Measurements from ENCODE around the gene YIPF5. TPM values are rescaled to one million over a fixed set of nuclear protein-coding genes. Genes with fewer than 3 reads are reported as not detected.
A peak's percentile ranks its signal among the peaks of the same experiment; 100 is the strongest.

Gene YIPF5
- total RNA-seq, 1 experiment from 2014 or later, result 50.9 TPM

DNA sequence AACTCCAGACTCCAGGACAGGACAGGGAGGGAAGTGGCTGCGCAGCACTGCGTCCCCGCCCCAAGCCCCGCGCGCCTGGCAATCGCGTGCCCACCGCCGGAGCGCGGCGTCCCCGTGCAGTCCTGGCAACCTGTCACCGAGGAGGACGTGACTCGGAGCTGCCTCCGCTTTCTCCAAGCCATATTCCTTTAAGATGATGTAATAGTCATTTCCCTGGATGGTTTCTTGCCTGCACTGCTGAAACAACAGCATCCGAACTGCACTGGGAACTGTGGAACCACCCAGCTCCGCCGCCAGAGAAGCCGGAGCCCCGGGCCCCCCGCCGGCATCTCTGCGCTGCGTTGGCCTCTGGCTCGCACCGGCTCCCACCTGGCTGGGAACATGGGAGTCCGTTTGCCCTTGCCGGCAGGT is 34.7 kb upstream of the YIPF5 start:
- peak overlapping the region; percentile 40 for H3K4me3 ChIP-seq (ENCODE audit: low read depth, low read length, poor library complexity, severe bottlenecking)

DNA sequence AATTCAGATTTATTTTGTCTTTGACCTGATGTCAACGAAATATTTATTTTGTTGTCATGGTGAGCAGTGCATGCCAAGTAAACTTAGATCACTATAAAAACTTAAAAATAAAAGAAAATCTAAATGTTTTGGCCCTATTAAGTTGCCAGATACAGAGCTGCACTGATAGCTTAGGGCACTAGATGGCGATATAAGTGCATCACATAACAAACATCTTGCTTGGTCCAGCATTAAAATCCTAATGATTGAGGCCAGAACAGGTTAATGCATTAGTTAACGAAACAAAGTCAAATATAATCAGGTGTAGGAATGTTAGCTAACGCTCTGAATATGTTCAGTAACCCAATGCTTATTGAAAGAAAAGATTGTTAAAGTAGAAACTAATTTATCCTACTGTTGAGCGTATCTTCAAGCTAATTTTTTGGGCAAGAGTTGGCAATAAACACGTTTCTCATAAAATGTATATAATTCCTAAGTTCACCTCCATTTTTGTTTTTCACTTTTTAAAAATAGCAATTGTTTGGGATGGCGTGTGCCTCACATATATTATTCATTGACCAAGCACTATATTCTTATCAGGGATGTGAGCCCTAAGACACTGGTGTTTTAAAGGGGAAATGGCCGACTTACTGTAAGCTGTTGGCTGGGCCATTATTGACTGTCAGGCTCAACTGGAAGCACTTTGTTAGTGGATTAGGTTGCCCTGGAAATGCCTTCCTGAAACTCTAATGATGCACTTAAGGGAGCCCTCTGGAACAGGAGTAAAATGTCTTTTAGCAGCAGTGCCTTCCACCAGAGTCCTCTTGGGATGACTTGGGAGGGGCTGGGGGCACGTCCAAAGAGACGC is 33.5 kb upstream of the YIPF5 start:
- Histone ChIP-seq H3K4me3 (ENCODE audit: low read depth, low read length, poor library complexity, severe bottlenecking) (no peak overlapping the region), H3K27ac (ENCODE audit: low read depth, low read length, poor library complexity, severe bottlenecking) (no peak overlapping the region), H3K4me1 (ENCODE audit: insufficient read depth, low read length, poor library complexity, severe bottlenecking) (peaks cover 39% of the 10 kb centered on the region), H3K27me3 (replicated peaks; ENCODE audit: insufficient read depth, low read depth, low read length, poor library complexity) (no peaks in the 10 kb centered on the region), H3K9me3 (ENCODE audit: low read depth, low read length, poor library complexity, severe bottlenecking) (no peaks in the 10 kb centered on the region), H3K36me3 (ENCODE audit: insufficient read depth, low read length, poor library complexity, severe bottlenecking) (no peaks in the 10 kb centered on the region)
- BruUV-seq (replicated peaks), result no TSS peak
- TF ChIP-seq EZH2 (IDR thresholded peaks at IDR 0.05; ENCODE audit: borderline replicate concordance, low read depth, low read length, poor library complexity, severe bottlenecking), result no peak
- TF ChIP-seq, protein P1, sequence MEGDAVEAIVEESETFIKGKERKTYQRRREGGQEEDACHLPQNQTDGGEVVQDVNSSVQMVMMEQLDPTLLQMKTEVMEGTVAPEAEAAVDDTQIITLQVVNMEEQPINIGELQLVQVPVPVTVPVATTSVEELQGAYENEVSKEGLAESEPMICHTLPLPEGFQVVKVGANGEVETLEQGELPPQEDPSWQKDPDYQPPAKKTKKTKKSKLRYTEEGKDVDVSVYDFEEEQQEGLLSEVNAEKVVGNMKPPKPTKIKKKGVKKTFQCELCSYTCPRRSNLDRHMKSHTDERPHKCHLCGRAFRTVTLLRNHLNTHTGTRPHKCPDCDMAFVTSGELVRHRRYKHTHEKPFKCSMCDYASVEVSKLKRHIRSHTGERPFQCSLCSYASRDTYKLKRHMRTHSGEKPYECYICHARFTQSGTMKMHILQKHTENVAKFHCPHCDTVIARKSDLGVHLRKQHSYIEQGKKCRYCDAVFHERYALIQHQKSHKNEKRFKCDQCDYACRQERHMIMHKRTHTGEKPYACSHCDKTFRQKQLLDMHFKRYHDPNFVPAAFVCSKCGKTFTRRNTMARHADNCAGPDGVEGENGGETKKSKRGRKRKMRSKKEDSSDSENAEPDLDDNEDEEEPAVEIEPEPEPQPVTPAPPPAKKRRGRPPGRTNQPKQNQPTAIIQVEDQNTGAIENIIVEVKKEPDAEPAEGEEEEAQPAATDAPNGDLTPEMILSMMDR (conservative IDR thresholded peaks at IDR 0.05; ENCODE audit: low read depth, low read length), result peak; percentile 88
- ChIA-PET CTCF (interaction anchor here (0.5 to 1.5 kb wide), 10 partner anchors 1034 to 1847 kb away, joined by 3 to 9 read pairs (median 4); no protein-coding TSS in a partner anchor), POLR2A (ENCODE audit: low non-redundant PET) (no interaction called here)
- intact Hi-C loops (cut with micrococcal nuclease; ENCODE audit: unreplicated experiment), result loop anchor here (1.0 to 10.0 kb wide), 4 partner anchors 1034 to 1927 kb away; no protein-coding TSS in a partner anchor
- DNase-seq (ENCODE audit: low spot score), result peak; percentile 70

More for the DNA sequence above, 34.7 kb upstream of the YIPF5 start:
- H3K36me3 ChIP-seq (ENCODE audit: insufficient read depth, low read length, poor library complexity, severe bottlenecking), result no peaks in the 10 kb centered on the region
- H3K27me3 ChIP-seq (replicated peaks; ENCODE audit: insufficient read depth, low read depth, low read length, poor library complexity), result no peaks in the 10 kb centered on the region
- BruUV-seq (replicated peaks), result no TSS peak
- no peaks in the 10 kb centered on the region for H3K9me3 ChIP-seq (ENCODE audit: low read depth, low read length, poor library complexity, severe bottlenecking)
- intact Hi-C loops (cut with micrococcal nuclease; ENCODE audit: unreplicated experiment), result loop anchor here (5.0 to 10.0 kb wide), 2 partner anchors 1140 to 1627 kb away; no protein-coding TSS in a partner anchor
- TF ChIP-seq EZH2 (IDR thresholded peaks at IDR 0.05; ENCODE audit: borderline replicate concordance, low read depth, low read length, poor library complexity, severe bottlenecking), result no peak
- TF ChIP-seq, protein P1 (conservative IDR thresholded peaks at IDR 0.05; ENCODE audit: low read depth, low read length), result no peak
- peak; percentile 32 for DNase-seq (ENCODE audit: low spot score)
- peaks cover 45% of the 10 kb centered on the region for H3K4me1 ChIP-seq (ENCODE audit: insufficient read depth, low read length, poor library complexity, severe bottlenecking)
- H3K27ac ChIP-seq (ENCODE audit: low read depth, low read length, poor library complexity, severe bottlenecking), result no peak overlapping the region
- CTCF ChIA-PET, result no interaction called here
- POLR2A ChIA-PET (ENCODE audit: low non-redundant PET), result no interaction called here

DNA sequence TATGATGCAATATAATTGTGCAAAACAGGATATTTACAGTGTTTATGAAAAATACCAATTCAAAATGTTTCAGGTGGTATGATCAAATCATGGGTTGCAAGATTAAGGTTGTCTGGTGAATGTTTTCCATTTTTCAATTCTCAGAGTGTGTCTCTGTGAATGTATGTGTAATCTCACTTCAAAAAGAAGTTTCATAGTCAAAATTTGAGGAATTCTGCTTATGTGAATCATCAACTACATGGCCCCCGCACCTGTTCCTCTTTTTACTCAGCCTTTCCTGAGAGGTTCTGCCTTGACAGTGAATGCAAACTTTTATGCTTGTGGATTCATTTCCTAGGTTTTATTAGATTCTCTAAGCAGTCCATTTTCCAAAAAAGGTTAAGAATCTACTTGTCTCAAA is 32.3 kb upstream of the YIPF5 start:
- DNase-seq (ENCODE audit: low spot score), result no peak
- Histone ChIP-seq H3K9me3 (ENCODE audit: low read depth, low read length, poor library complexity, severe bottlenecking) (no peaks in the 10 kb centered on the region), H3K27ac (ENCODE audit: low read depth, low read length, poor library complexity, severe bottlenecking) (no peak overlapping the region), H3K36me3 (ENCODE audit: insufficient read depth, low read length, poor library complexity, severe bottlenecking) (no peaks in the 10 kb centered on the region), H3K4me3 (ENCODE audit: low read depth, low read length, poor library complexity, severe bottlenecking) (no peak overlapping the region), H3K27me3 (replicated peaks; ENCODE audit: insufficient read depth, low read depth, low read length, poor library complexity) (no peaks in the 10 kb centered on the region), H3K4me1 (ENCODE audit: insufficient read depth, low read length, poor library complexity, severe bottlenecking) (peaks cover 26% of the 10 kb centered on the region)
- POLR2A ChIA-PET (ENCODE audit: low non-redundant PET), result no interaction called here
- CTCF ChIA-PET, result no interaction called here
- BruUV-seq (replicated peaks), result no TSS peak
- TF ChIP-seq EZH2 (IDR thresholded peaks at IDR 0.05; ENCODE audit: borderline replicate concordance, low read depth, low read length, poor library complexity, severe bottlenecking), result no peak
- TF ChIP-seq, protein P1 (conservative IDR thresholded peaks at IDR 0.05; ENCODE audit: low read depth, low read length), result no peak
- intact Hi-C loops (cut with micrococcal nuclease; ENCODE audit: unreplicated experiment), result loop anchor here (1.0 to 10.0 kb wide), 4 partner anchors 1036 to 1928 kb away; no protein-coding TSS in a partner anchor

Measured in A673 (cell line).